IMR-90 (cell line): ENCODE results near the gene NMB. TPM values are rescaled to one million over a fixed set of nuclear protein-coding genes. Genes with fewer than 3 reads are reported as not detected.

Source experiments
- ATAC-seq: fragments of 200-7000 bp; cut with Tn5 transposase; 2 replicates; pipeline ENCODE4 v1.9.1; 2020; ENCODE audit warnings: low read depth, mild to moderate bottlenecking, moderate library complexity
- BruUV-seq: library from RNA; stranded (reverse); fragments of 400-500 nt; replicated peaks from 2 replicates; lab custom pipeline; 2021; lab: Mats Ljungman, UMichigan
- CTCF ChIA-PET: fragments of 300-600 bp; formaldehyde crosslinking; extraction: SDS; loops from one replicate; lab custom pipeline; 2021; ENCODE audit warnings: antibody characterized with exemption; lab: Yijun Ruan, JAX
- POLR2A ChIA-PET: fragments of 300-600 bp; sonication (Branson Sonifier 250); formaldehyde crosslinking; loops from one replicate; lab custom pipeline; 2022; ENCODE audit warnings: antibody characterized with exemption; ENCODE audit not compliant: unreplicated experiment; lab: Charles Lee
- DNase-seq: peaks from one replicate; pipeline ENCODE4 v3.0.0; 2013
- H2AFZ ChIP-seq: replicated peaks from 2 replicates; pipeline ENCODE3; 2013; ENCODE audit warnings: low read length, mild to moderate bottlenecking; ENCODE audit not compliant: poor library complexity
- H2AK5ac ChIP-seq: 2 replicates; pipeline ENCODE4 v1.6.1; 2013; ENCODE audit warnings: low read depth, low read length, inconsistent platforms
- H2AK9ac ChIP-seq: replicated peaks from 2 replicates; pipeline ENCODE3; 2013; ENCODE audit warnings: mild to moderate bottlenecking, low read depth, low read length, moderate library complexity; ENCODE audit not compliant: poor library complexity
- H2BK120ac ChIP-seq: 2 replicates; pipeline ENCODE4 v1.6.1; 2013; ENCODE audit warnings: low read depth, low read length, inconsistent platforms
- H2BK15ac ChIP-seq: 3 replicates; pipeline ENCODE4 v1.6.1; 2013; ENCODE audit warnings: low read depth, low read length, inconsistent platforms
- H2BK20ac ChIP-seq: 2 replicates; pipeline ENCODE4 v1.6.1; 2013; ENCODE audit warnings: low read depth, mild to moderate bottlenecking, inconsistent platforms, low read length, moderate library complexity
- H2BK5ac ChIP-seq: 2 replicates; pipeline ENCODE4 v1.6.1; 2013; ENCODE audit warnings: mild to moderate bottlenecking, low read depth, low read length, inconsistent platforms; ENCODE audit not compliant: poor library complexity, severe bottlenecking
- H3K14ac ChIP-seq: replicated peaks from 2 replicates; pipeline ENCODE4 v1.6.1; 2013; ENCODE audit warnings: low read depth, low read length, inconsistent platforms
- H3K18ac ChIP-seq: 2 replicates; pipeline ENCODE4 v1.6.1; 2013; ENCODE audit warnings: low read depth, low read length, control low read depth
- H3K23ac ChIP-seq: 2 replicates; pipeline ENCODE4 v1.6.1; 2013; ENCODE audit warnings: low read depth, low read length, inconsistent platforms
- H3K27ac ChIP-seq: 2 replicates; pipeline ENCODE4 v1.5.1; 2013; ENCODE audit warnings: mild to moderate bottlenecking, control low read depth, low read length; ENCODE audit not compliant: insufficient read depth
- H3K27me3 ChIP-seq: 2 replicates; pipeline ENCODE4 v1.6.1; 2013; ENCODE audit warnings: low read length; ENCODE audit not compliant: control insufficient read depth, insufficient read depth
- H3K36me3 ChIP-seq: 2 replicates; pipeline ENCODE4 v1.6.1; 2013; ENCODE audit warnings: low read length, mixed read lengths; ENCODE audit not compliant: control insufficient read depth, insufficient read depth
- H3K4ac ChIP-seq: 2 replicates; pipeline ENCODE4 v1.6.1; 2013; ENCODE audit warnings: low read depth, low read length, inconsistent platforms
- H3K4me1 ChIP-seq: 2 replicates; pipeline ENCODE4 v1.6.1; 2013; ENCODE audit warnings: low read length, mixed read lengths; ENCODE audit not compliant: control insufficient read depth, insufficient read depth
- H3K4me2 ChIP-seq: 2 replicates; pipeline ENCODE4 v1.6.1; 2013; ENCODE audit warnings: low read depth, mild to moderate bottlenecking, control low read depth, low read length, moderate library complexity
- H3K4me3 ChIP-seq: 2 replicates; pipeline ENCODE4 v1.5.1; 2013; ENCODE audit warnings: low read depth, mild to moderate bottlenecking, control low read depth, low read length, moderate library complexity; ENCODE audit not compliant: insufficient read depth
- H3K56ac ChIP-seq: 2 replicates; pipeline ENCODE4 v1.6.1; 2013; ENCODE audit warnings: low read length, inconsistent platforms; ENCODE audit not compliant: insufficient read depth; ENCODE audit errors: extremely low read depth
- H3K79me1 ChIP-seq, 2 experiments: 2 replicates each; pipeline ENCODE4 v1.6.1; 2013; ENCODE audit warnings: low read length in 2 of 2, inconsistent platforms in 1 of 2, low read depth in 1 of 2
- H3K9ac ChIP-seq: 2 replicates; pipeline ENCODE4 v1.6.1; 2013; ENCODE audit warnings: low read depth, low read length, control low read depth
- H3K9me1 ChIP-seq: 2 replicates; pipeline ENCODE4 v1.6.1; 2013; ENCODE audit warnings: low read length, inconsistent platforms; ENCODE audit not compliant: insufficient read depth
- H3K9me3 ChIP-seq: 2 replicates; pipeline ENCODE4 v1.6.1; 2013; ENCODE audit warnings: low read length; ENCODE audit not compliant: control insufficient read depth, insufficient read depth
- H4K20me1 ChIP-seq: 2 replicates; pipeline ENCODE4 v1.6.1; 2013; ENCODE audit warnings: low read length, inconsistent platforms; ENCODE audit not compliant: insufficient read depth
- H4K5ac ChIP-seq: 2 replicates; pipeline ENCODE4 v1.6.1; 2013; ENCODE audit warnings: mild to moderate bottlenecking, low read depth, low read length, control low read depth
- H4K8ac ChIP-seq, 2 experiments: 2 replicates each; pipeline ENCODE4 v1.6.1; 2013; ENCODE audit warnings: low read depth in 2 of 2, low read length in 2 of 2, control low read depth in 1 of 2, inconsistent platforms in 1 of 2
- H4K91ac ChIP-seq: 2 replicates; pipeline ENCODE4 v1.6.1; 2013; ENCODE audit warnings: low read depth, low read length, inconsistent platforms; ENCODE audit not compliant: insufficient read depth
- CEBPB ChIP-seq: IDR thresholded peaks from 2 replicates; pipeline ENCODE4 v1.6.1; 2012; ENCODE audit warnings: low read depth, low read length, improper control_type of control experiment
- CTCF ChIP-seq: conservative IDR thresholded peaks from 2 replicates; pipeline ENCODE4 v1.5.1; 2012; ENCODE audit warnings: mild to moderate bottlenecking, low read depth, low read length, improper control_type of control experiment
- MAFK ChIP-seq: IDR thresholded peaks from 2 replicates; pipeline ENCODE4 v1.6.1; 2012; ENCODE audit warnings: low read depth, low read length, improper control_type of control experiment
- POLR2A ChIP-seq: IDR thresholded peaks from 2 replicates; pipeline ENCODE4 v1.6.1; 2012; ENCODE audit warnings: mild to moderate bottlenecking, low read depth, low read length
- RAD21 ChIP-seq: IDR thresholded peaks from 2 replicates; pipeline ENCODE4 v1.6.1; 2012; ENCODE audit warnings: low read length, improper control_type of control experiment
- RCOR1 ChIP-seq: IDR thresholded peaks from 2 replicates; pipeline ENCODE4 v1.6.1; 2012; ENCODE audit warnings: mild to moderate bottlenecking, low read length, improper control_type of control experiment; ENCODE audit not compliant: insufficient replicate concordance
- RFX5 ChIP-seq: IDR thresholded peaks from 2 replicates; pipeline ENCODE4 v1.8.0; 2012; ENCODE audit warnings: low read depth, mild to moderate bottlenecking, low read length, moderate library complexity
- WGBS, 2 experiments: methylation state at CpG; one replicate each; pipeline versions ENCODE4 v1.1.5 to v1.1.7; 2013; ENCODE audit warnings: missing lambda C conversion rate in 2 of 2; ENCODE audit not compliant: insufficient read length in 1 of 2; ENCODE audit errors: extremely low coverage in 2 of 2; 5-methylcytosine and 5-hydroxymethylcytosine counted together
- dilution Hi-C: fragments of 300-500 bp; cut with HindIII; formaldehyde crosslinking; loops from one replicate; pipeline ENCODE4 v1.14.3; 2018; ENCODE audit warnings: low sequenced_read_pairs; ENCODE audit not compliant: unreplicated experiment
- in situ Hi-C: fragments of 300-500 bp; cut with MboI; formaldehyde crosslinking; loops from 3 replicates; pipeline ENCODE4 v1.14.3; 2019; ENCODE audit warnings: low sequenced_read_pairs, inconsistent platforms, mixed read lengths
- intact Hi-C: fragments of 100-400 bp; cut with micrococcal nuclease; formaldehyde crosslinking; loops from 2 replicates; pipeline ENCODE4 v1.10.0; 2022
- polyA plus RNA-seq, 3 experiments: library from polyadenylated mRNA; depleted of rRNA; stranded (reverse); fragments of >200 nt; gene quantifications; 2 replicates each; pipeline ENCODE4 v1.2.3, GENCODE V29; 2012; ENCODE audit warnings: low replicate concordance in 1 of 3
- total RNA-seq: library from RNA; depleted of rRNA; stranded (reverse); fragments of >200 nt; gene quantifications from 2 replicates; pipeline ENCODE4 v1.2.3, GENCODE V29; 2012
- TF ChIP-seq, protein P1 (sequence below): fragments of 150-350 bp; IDR thresholded peaks from 2 replicates; pipeline ENCODE4 v1.6.1; 2016; ENCODE audit warnings: low read depth, mild to moderate bottlenecking, low read length, moderate library complexity, borderline replicate concordance

Gene NMB
- total and polyA plus RNA-seq, 2 of the 4 experiments (the other 2 are of a cell fraction) = 1.3 to 3.8 TPM

GRCh38 chr15:84684092-84684491, 26.1 kb upstream of the NMB start:
- Histone ChIP-seq H4K5ac (no peak overlapping the region), H3K4ac (no peak overlapping the region), H3K4me2 (no peak overlapping the region), H3K79me1 (peaks cover 12 to 45% of the 10 kb centered on the region in 2 experiments), H2BK15ac (no peak overlapping the region), H3K56ac (no peak overlapping the region), H2AK9ac (no peak overlapping the region), H3K4me1 (no peaks in the 10 kb centered on the region), H3K18ac (no peak overlapping the region), H3K9me3 (no peaks in the 10 kb centered on the region), H2AFZ (no peak overlapping the region), H3K4me3 (no peak overlapping the region), H2BK5ac (no peak overlapping the region), H4K91ac (no peak overlapping the region), H3K14ac (no peak overlapping the region), H3K23ac (no peak overlapping the region), H3K9ac (no peak overlapping the region), H2BK20ac (no peak overlapping the region), H2AK5ac (no peak overlapping the region), H2BK120ac (no peak overlapping the region), H4K20me1 (peaks cover 4% of the 10 kb centered on the region; the same call in 1 of the 2 replicates), H3K36me3 (peaks cover 14% of the 10 kb centered on the region), H3K27ac (no peak overlapping the region), H3K9me1 (peaks cover 3% of the 10 kb centered on the region; the same call in 1 of the 2 replicates), H3K27me3 (no peaks in the 10 kb centered on the region), H4K8ac (no peak overlapping the region)
- in situ Hi-C loops (no loop called here), dilution Hi-C loops (no loop called here), intact Hi-C loops (no loop called here)
- BruUV-seq = no TSS peak
- ChIA-PET POLR2A (no interaction called here), CTCF (no interaction called here)
- DNase-seq = peak; percentile 53
- WGBS, 2 experiments = no CpG with 5 or more reads among the region's 1 CpG
- no peak for ATAC-seq
- TF ChIP-seq, protein P1, sequence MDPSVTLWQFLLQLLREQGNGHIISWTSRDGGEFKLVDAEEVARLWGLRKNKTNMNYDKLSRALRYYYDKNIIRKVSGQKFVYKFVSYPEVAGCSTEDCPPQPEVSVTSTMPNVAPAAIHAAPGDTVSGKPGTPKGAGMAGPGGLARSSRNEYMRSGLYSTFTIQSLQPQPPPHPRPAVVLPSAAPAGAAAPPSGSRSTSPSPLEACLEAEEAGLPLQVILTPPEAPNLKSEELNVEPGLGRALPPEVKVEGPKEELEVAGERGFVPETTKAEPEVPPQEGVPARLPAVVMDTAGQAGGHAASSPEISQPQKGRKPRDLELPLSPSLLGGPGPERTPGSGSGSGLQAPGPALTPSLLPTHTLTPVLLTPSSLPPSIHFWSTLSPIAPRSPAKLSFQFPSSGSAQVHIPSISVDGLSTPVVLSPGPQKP = no peak
- TF ChIP-seq RAD21 = no peak
- TF ChIP-seq POLR2A = no peak
- TF ChIP-seq CEBPB = no peak
- no peak for TF ChIP-seq MAFK
- TF ChIP-seq RCOR1 = no peak
- no peak for TF ChIP-seq CTCF
- TF ChIP-seq RFX5 = no peak
